ENCODE measurements around the gene ASXL3.

ASXL3 gene

GRCh38 chr18:33562741-33563140 lies 15.3 kb upstream of the ASXL3 start:
- no peaks in the 10 kb centered on the region for H3K36me3 ChIP-seq (replicated peaks; ENCODE audit: insufficient read depth, low read length)
- no peak overlapping the region for H3K27ac ChIP-seq (ENCODE audit: low read length)
- no peaks in the 10 kb centered on the region for H3K9me2 ChIP-seq (replicated peaks; ENCODE audit: insufficient read depth, low read length)

GRCh38 chr18:33567705-33568104 lies 10.3 kb upstream of the ASXL3 start:
- H3K4me3 ChIP-seq (ENCODE audit: low read length) = no peak overlapping the region
- H3F3A ChIP-seq (ENCODE audit: insufficient read depth, low read length) = no peaks in the 10 kb centered on the region
- H3K9me2 ChIP-seq (replicated peaks; ENCODE audit: insufficient read depth, low read length) = no peaks in the 10 kb centered on the region
- no peaks in the 10 kb centered on the region for H3K36me3 ChIP-seq (replicated peaks; ENCODE audit: insufficient read depth, low read length)
- no peak overlapping the region for H3K27ac ChIP-seq (ENCODE audit: low read length)
- H3K4me2 ChIP-seq (ENCODE audit: low read depth, low read length) = no peak overlapping the region
- no peak overlapping the region for H3K9ac ChIP-seq (ENCODE audit: low read length)
- no peaks in the 10 kb centered on the region for H3K79me2 ChIP-seq (ENCODE audit: low read length)
- TF ChIP-seq EZH2phosphoT487 (IDR thresholded peaks at IDR 0.05; ENCODE audit: low read length) = no peak
- TF ChIP-seq CTCF (IDR thresholded peaks at IDR 0.05; ENCODE audit: low read length) = no peak
- no peak for TF ChIP-seq EZH2 (optimal IDR thresholded peaks at IDR 0.05; ENCODE audit: low read depth, low read length)
- DNase-seq = no peak
- H3K4me1 ChIP-seq (ENCODE audit: low read length) = no peaks in the 10 kb centered on the region
- H2AFZ ChIP-seq (ENCODE audit: low read length) = no peak overlapping the region
- H3K27me3 ChIP-seq (replicated peaks; ENCODE audit: insufficient read depth, low read length) = no peaks in the 10 kb centered on the region
- H4K20me1 ChIP-seq (ENCODE audit: insufficient read depth, low read length) = no peaks in the 10 kb centered on the region
- H3K9me3 ChIP-seq (replicated peaks; ENCODE audit: insufficient read depth, low read length) = no peaks in the 10 kb centered on the region

More at GRCh38 chr18:33562741-33563140, 15.3 kb upstream of the ASXL3 start:
- Histone ChIP-seq H3K4me2 (ENCODE audit: low read depth, low read length) (no peak overlapping the region), H2AFZ (ENCODE audit: low read length) (no peak overlapping the region), H3K27me3 (replicated peaks; ENCODE audit: insufficient read depth, low read length) (no peaks in the 10 kb centered on the region), H3K4me3 (ENCODE audit: low read length) (no peak overlapping the region), H3K9ac (ENCODE audit: low read length) (no peak overlapping the region), H3K9me3 (replicated peaks; ENCODE audit: insufficient read depth, low read length) (no peaks in the 10 kb centered on the region), H3F3A (ENCODE audit: insufficient read depth, low read length) (no peaks in the 10 kb centered on the region), H3K79me2 (ENCODE audit: low read length) (no peaks in the 10 kb centered on the region), H3K4me1 (ENCODE audit: low read length) (no peaks in the 10 kb centered on the region), H4K20me1 (ENCODE audit: insufficient read depth, low read length) (no peaks in the 10 kb centered on the region)
- no peak for DNase-seq
- TF ChIP-seq EZH2 (optimal IDR thresholded peaks at IDR 0.05; ENCODE audit: low read depth, low read length) (no peak), CTCF (IDR thresholded peaks at IDR 0.05; ENCODE audit: low read length) (no peak), EZH2phosphoT487 (IDR thresholded peaks at IDR 0.05; ENCODE audit: low read length) (no peak)

- no peak for TF ChIP-seq CTCF (IDR thresholded peaks at IDR 0.05; ENCODE audit: low read length)
- no peak for TF ChIP-seq EZH2 (optimal IDR thresholded peaks at IDR 0.05; ENCODE audit: low read depth, low read length)
- no peak for TF ChIP-seq EZH2phosphoT487 (IDR thresholded peaks at IDR 0.05; ENCODE audit: low read length)
- H3K9me3 ChIP-seq (replicated peaks; ENCODE audit: insufficient read depth, low read length) = no peaks in the 10 kb centered on the region
- H3K36me3 ChIP-seq (replicated peaks; ENCODE audit: insufficient read depth, low read length) = no peaks in the 10 kb centered on the region
- H3K9ac ChIP-seq (ENCODE audit: low read length) = no peak overlapping the region
- 0 out of 2 replicates have a peak, but pooled peaks cover 5% of the 10 kb centered on the region for H3K4me1 ChIP-seq (ENCODE audit: low read length)
- H3K4me2 ChIP-seq (ENCODE audit: low read depth, low read length) = no peak overlapping the region
- H3K4me3 ChIP-seq (ENCODE audit: low read length) = no peak overlapping the region
- H2AFZ ChIP-seq (ENCODE audit: low read length) = no peak overlapping the region
- H3K79me2 ChIP-seq (ENCODE audit: low read length) = no peaks in the 10 kb centered on the region
- H3K27me3 ChIP-seq (replicated peaks; ENCODE audit: insufficient read depth, low read length) = no peaks in the 10 kb centered on the region
- no peak overlapping the region for H3K27ac ChIP-seq (ENCODE audit: low read length)
- H4K20me1 ChIP-seq (ENCODE audit: insufficient read depth, low read length) = no peaks in the 10 kb centered on the region
- DNase-seq = no peak
- no peaks in the 10 kb centered on the region for H3F3A ChIP-seq (ENCODE audit: insufficient read depth, low read length)
- no peaks in the 10 kb centered on the region for H3K9me2 ChIP-seq (replicated peaks; ENCODE audit: insufficient read depth, low read length)
Observed at GRCh38 chr18:33571998-33572787, 5.8 kb upstream of the ASXL3 start.

Data from MM.1S (cell line).